ENCODE measurements around the gene HMGB3.
"Not testable (repeated sequence)": the region's sequence is repeated elsewhere in the genome, so short reads cannot be mapped to it uniquely, and the experiment has no call there.

HMGB3 gene

DNA sequence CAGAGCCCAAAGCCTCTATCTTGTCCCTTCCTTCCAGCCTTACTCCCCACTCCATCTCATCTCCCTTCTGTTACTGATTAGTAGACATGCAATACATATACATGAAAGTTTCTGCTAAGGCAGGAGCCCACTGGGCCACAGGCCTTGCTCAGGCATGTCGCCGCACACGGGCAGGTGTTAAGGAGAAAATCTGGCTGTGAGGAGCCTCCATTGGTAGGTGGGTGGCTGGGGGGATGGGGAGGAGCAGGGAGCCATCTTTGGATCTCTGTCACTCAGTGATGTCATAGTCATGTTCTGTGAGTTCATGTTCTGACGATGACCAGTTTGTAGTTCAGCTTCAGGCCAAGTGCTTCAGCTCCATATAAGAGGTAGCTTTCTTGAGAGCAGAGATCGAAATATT lies 2.9 kb upstream of the HMGB3 start:
- FAIRE-seq (no peak), DNase-seq (ENCODE audit: insufficient read length) (no peak)
- TF ChIP-seq POLR2AphosphoS5 (IDR thresholded peaks at IDR 0.05; ENCODE audit: low read depth, low read length), result no peak
- no peak for TF ChIP-seq POLR2A (IDR thresholded peaks at IDR 0.05; ENCODE audit: low read depth, low read length)
- TF ChIP-seq TAF1 (IDR thresholded peaks at IDR 0.05; ENCODE audit: borderline replicate concordance, low read depth, low read length), result no peak

- TF ChIP-seq POLR2A (IDR thresholded peaks at IDR 0.05; ENCODE audit: low read depth, low read length) (no peak), POLR2AphosphoS5 (IDR thresholded peaks at IDR 0.05; ENCODE audit: low read depth, low read length) (no peak), TAF1 (IDR thresholded peaks at IDR 0.05; ENCODE audit: borderline replicate concordance, low read depth, low read length) (no peak)
- DNase-seq (ENCODE audit: insufficient read length), result no peak
- no peak for FAIRE-seq
Measured at GRCh38 chrX:150980711-150981110, 2.4 kb upstream of the HMGB3 start.

DNA sequence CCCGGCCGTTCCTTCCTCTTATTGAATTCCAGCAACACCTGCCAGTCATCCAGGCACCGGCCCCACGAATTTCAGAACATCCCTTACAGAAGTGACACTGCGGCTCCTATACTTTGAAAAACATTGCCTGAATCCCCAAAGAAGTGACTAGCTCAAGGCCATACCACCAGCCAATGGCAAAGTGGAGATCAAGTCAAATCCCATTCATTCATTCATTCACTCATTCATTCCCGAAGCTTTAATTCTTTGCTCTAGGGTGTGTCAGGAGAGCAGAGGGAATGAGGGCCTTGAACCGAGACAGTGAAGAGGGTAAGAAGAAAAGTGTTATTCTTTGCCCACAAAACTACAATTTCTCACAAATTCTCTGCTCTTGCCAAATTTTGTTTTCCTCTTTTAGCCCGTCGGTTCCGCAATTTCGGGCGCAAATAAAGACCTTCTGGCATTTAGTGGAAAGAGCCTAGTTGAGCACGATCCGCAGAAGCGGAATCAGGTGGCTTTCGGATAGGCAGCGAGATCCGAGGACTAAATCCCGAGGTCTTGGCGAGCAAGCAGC lies 824 bp upstream of the HMGB3 start:
- no peak for TF ChIP-seq TAF1 (IDR thresholded peaks at IDR 0.05; ENCODE audit: borderline replicate concordance, low read depth, low read length)
- FAIRE-seq (no peak), DNase-seq (ENCODE audit: insufficient read length) (no peak)

DNA sequence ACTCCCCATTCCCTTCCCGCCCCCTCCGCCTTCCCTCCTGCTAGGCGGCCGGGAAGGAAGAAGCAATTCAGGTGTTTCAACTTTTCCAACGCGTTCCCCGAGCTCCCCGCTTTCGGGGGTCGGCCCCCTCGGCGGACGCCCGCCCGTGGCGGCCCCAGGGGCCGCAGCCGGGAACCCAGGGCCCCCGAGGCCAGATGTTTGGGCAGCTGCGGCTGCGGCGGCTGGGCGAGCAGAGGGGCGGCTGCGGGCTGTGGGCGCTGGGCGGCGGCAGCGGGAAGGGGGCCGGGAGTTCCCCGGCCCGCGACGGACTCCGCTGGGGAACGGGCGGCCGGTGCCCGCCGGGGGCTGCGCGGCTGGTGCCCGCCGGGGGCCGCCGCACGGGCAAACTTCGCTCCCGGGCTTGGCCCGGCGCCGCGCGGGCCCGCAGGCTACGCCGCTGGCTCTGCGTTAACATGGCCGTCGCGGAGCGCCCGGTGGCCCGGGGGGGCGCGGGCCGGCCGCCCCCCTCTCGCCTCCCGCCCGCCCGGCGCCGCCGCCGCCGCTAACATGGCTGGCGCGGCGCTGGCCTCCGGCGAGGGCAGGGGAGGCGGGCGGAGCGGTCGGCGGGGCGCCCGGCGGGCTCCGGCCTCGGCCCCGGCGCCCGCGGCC lies 510 bp downstream of the HMGB3 start:
- no peak for DNase-seq (ENCODE audit: insufficient read length)
- FAIRE-seq, result no peak
- TF ChIP-seq POLR2A (IDR thresholded peaks at IDR 0.05; ENCODE audit: low read depth, low read length) (no peak), TAF1 (IDR thresholded peaks at IDR 0.05; ENCODE audit: borderline replicate concordance, low read depth, low read length) (no peak), POLR2AphosphoS5 (IDR thresholded peaks at IDR 0.05; ENCODE audit: low read depth, low read length) (no peak)

GRCh38 chrX:150984169-150984824 lies 1.2 kb downstream of the HMGB3 start:
- TF ChIP-seq POLR2AphosphoS5 (IDR thresholded peaks at IDR 0.05; ENCODE audit: low read depth, low read length) (no peak), POLR2A (IDR thresholded peaks at IDR 0.05; ENCODE audit: low read depth, low read length) (no peak), TAF1 (IDR thresholded peaks at IDR 0.05; ENCODE audit: borderline replicate concordance, low read depth, low read length) (no peak)
- FAIRE-seq (no peak), DNase-seq (ENCODE audit: insufficient read length) (no peak)

DNA sequence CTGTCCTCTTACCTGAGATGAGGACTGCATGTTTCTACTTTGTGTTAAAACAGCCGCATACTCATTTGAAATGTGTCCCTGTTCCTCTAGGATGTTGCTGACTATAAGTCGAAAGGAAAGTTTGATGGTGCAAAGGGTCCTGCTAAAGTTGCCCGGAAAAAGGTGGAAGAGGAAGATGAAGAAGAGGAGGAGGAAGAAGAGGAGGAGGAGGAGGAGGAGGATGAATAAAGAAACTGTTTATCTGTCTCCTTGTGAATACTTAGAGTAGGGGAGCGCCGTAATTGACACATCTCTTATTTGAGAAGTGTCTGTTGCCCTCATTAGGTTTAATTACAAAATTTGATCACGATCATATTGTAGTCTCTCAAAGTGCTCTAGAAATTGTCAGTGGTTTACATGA lies 4.6 kb downstream of the HMGB3 start:
- FAIRE-seq; DNase-seq (ENCODE audit: insufficient read length): not testable (repeated sequence)

GRCh38 chrX:150989420-150989819 lies 6.3 kb downstream of the HMGB3 start:
- TF ChIP-seq POLR2A (IDR thresholded peaks at IDR 0.05; ENCODE audit: low read depth, low read length), result no peak
- no peak for FAIRE-seq

GRCh38 chrX:150990910-150991309 lies 7.8 kb downstream of the HMGB3 start:
- TF ChIP-seq POLR2AphosphoS5 (IDR thresholded peaks at IDR 0.05; ENCODE audit: low read depth, low read length) (no peak), POLR2A (IDR thresholded peaks at IDR 0.05; ENCODE audit: low read depth, low read length) (peak; percentile 30; the same call in 1 of the 2 replicates), TAF1 (IDR thresholded peaks at IDR 0.05; ENCODE audit: borderline replicate concordance, low read depth, low read length) (no peak)
- DNase-seq (ENCODE audit: insufficient read length) (no peak), FAIRE-seq (no peak)

More at GRCh38 chrX:150989420-150989819, 6.3 kb downstream of the HMGB3 start:
- no peak for DNase-seq (ENCODE audit: insufficient read length)

GRCh38 chrX:151000861-151001331 lies 17.8 kb downstream of the HMGB3 start:
- FAIRE-seq, result no peak
- DNase-seq (ENCODE audit: insufficient read length), result no peak
- no peak for TF ChIP-seq TAF1 (IDR thresholded peaks at IDR 0.05; ENCODE audit: borderline replicate concordance, low read depth, low read length)
- TF ChIP-seq POLR2A (IDR thresholded peaks at IDR 0.05; ENCODE audit: low read depth, low read length), result no peak

DNA sequence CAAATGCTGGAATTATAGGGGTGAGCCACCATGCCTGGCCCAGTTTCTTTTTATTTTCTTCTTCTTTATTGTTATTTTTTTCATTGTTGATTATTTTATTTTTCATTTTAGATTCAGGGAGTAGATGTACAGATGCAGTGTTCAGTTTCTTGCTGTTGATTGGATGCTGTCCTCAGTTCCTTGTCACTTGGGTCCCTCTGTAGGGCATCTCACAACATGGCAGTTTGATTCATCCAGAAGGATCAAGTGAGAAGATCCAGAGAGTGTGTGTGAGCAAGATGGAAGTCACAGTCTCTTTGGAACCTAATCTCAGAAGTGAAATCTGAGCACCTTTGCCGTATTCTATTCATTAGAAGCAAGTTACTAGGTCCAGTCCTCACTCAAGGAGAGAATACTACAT lies 20.9 kb downstream of the HMGB3 start:
- DNase-seq (ENCODE audit: insufficient read length) (no peak), FAIRE-seq (no peak)
- no peak for TF ChIP-seq POLR2AphosphoS5 (IDR thresholded peaks at IDR 0.05; ENCODE audit: low read depth, low read length)
- no peak for TF ChIP-seq POLR2A (IDR thresholded peaks at IDR 0.05; ENCODE audit: low read depth, low read length)
- TF ChIP-seq TAF1 (IDR thresholded peaks at IDR 0.05; ENCODE audit: borderline replicate concordance, low read depth, low read length), result no peak

GRCh38 chrX:151006410-151007109 lies 23.4 kb downstream of the HMGB3 start:
- FAIRE-seq (no peak), DNase-seq (ENCODE audit: insufficient read length) (no peak)
- no peak for TF ChIP-seq TAF1 (IDR thresholded peaks at IDR 0.05; ENCODE audit: borderline replicate concordance, low read depth, low read length)
- TF ChIP-seq POLR2AphosphoS5 (IDR thresholded peaks at IDR 0.05; ENCODE audit: low read depth, low read length), result no peak
- TF ChIP-seq POLR2A (IDR thresholded peaks at IDR 0.05; ENCODE audit: low read depth, low read length), result no peak

- TF ChIP-seq POLR2A (IDR thresholded peaks at IDR 0.05; ENCODE audit: low read depth, low read length) (no peak), POLR2AphosphoS5 (IDR thresholded peaks at IDR 0.05; ENCODE audit: low read depth, low read length) (no peak), TAF1 (IDR thresholded peaks at IDR 0.05; ENCODE audit: borderline replicate concordance, low read depth, low read length) (no peak)
- DNase-seq (ENCODE audit: insufficient read length) (no peak), FAIRE-seq (no peak)
Measured at GRCh38 chrX:151009582-151009981, 26.4 kb downstream of the HMGB3 start.
